Mucosa of stomach (tissue), 1 donor: ENCODE results near the gene MSTO1.
"Not testable (repeated sequence)": the region's sequence is repeated elsewhere in the genome, so short reads cannot be mapped to it uniquely, and the experiment has no call there.

Experiments used
- H3K27me3 ChIP-seq: one replicate; pipeline ENCODE4 v1.7.0; 2013; ENCODE audit warnings: mild to moderate bottlenecking, low read length; ENCODE audit not compliant: control insufficient read depth, insufficient read depth
- H3K36me3 ChIP-seq: one replicate; pipeline ENCODE4 v1.7.0; 2013; ENCODE audit warnings: low read length; ENCODE audit not compliant: control insufficient read depth, insufficient read depth
- H3K4me1 ChIP-seq: one replicate; pipeline ENCODE4 v1.7.0; 2013; ENCODE audit warnings: mild to moderate bottlenecking, low read length; ENCODE audit not compliant: control insufficient read depth, insufficient read depth
- H3K4me3 ChIP-seq: one replicate; pipeline ENCODE4 v1.7.0; 2013; ENCODE audit warnings: low read length
- H3K9ac ChIP-seq: one replicate; pipeline ENCODE4 v1.7.0; 2013; ENCODE audit warnings: mild to moderate bottlenecking, low read length, moderate library complexity
- H3K9me3 ChIP-seq: one replicate; pipeline ENCODE4 v1.7.0; 2013; ENCODE audit warnings: mild to moderate bottlenecking, low read length, moderate library complexity; ENCODE audit not compliant: control insufficient read depth
- donor health status: Pancreatic carcinoma.

Gene MSTO1

GRCh38 chr1:155636397-155637153, 26.6 kb downstream of the MSTO1 start:
- peaks cover 4% of the 10 kb centered on the region for H3K4me1 ChIP-seq
- no peaks in the 10 kb centered on the region for H3K36me3 ChIP-seq
- no peaks in the 10 kb centered on the region for H3K27me3 ChIP-seq
- H3K9me3 ChIP-seq = no peaks in the 10 kb centered on the region
- no peak overlapping the region for H3K4me3 ChIP-seq
- no peak overlapping the region for H3K9ac ChIP-seq

GRCh38 chr1:155640367-155640766, 30.3 kb downstream of the MSTO1 start:
- Histone ChIP-seq H3K27me3 (no peaks in the 10 kb centered on the region), H3K9me3 (no peaks in the 10 kb centered on the region), H3K9ac (no peak overlapping the region), H3K4me3 (no peak overlapping the region), H3K4me1 (peaks cover 4% of the 10 kb centered on the region), H3K36me3 (no peaks in the 10 kb centered on the region)

- not testable (repeated sequence) for H3K4me1 ChIP-seq, H3K4me3 ChIP-seq, H3K9me3 ChIP-seq, H3K36me3 ChIP-seq, H3K9ac ChIP-seq, H3K27me3 ChIP-seq
Measured at GRCh38 chr1:155642559-155643180, 32.7 kb downstream of the MSTO1 start.

GRCh38 chr1:155643230-155643629, 33.2 kb downstream of the MSTO1 start:
- no peaks in the 10 kb centered on the region for H3K27me3 ChIP-seq
- no peaks in the 10 kb centered on the region for H3K36me3 ChIP-seq
- no peaks in the 10 kb centered on the region for H3K9me3 ChIP-seq
- peaks cover 2% of the 10 kb centered on the region for H3K4me1 ChIP-seq
- no peak overlapping the region for H3K4me3 ChIP-seq
- H3K9ac ChIP-seq = no peak overlapping the region

- Histone ChIP-seq H3K9me3 (no peaks in the 10 kb centered on the region), H3K9ac (no peak overlapping the region)
Measured at GRCh38 chr1:155645034-155645598, 35.1 kb downstream of the MSTO1 start.

GRCh38 chr1:155645648-155646047, 35.6 kb downstream of the MSTO1 start:
- H3K36me3 ChIP-seq = no peaks in the 10 kb centered on the region
- H3K9me3 ChIP-seq = no peaks in the 10 kb centered on the region
- H3K4me3 ChIP-seq = no peak overlapping the region
- H3K4me1 ChIP-seq = peaks cover 4% of the 10 kb centered on the region
- no peaks in the 10 kb centered on the region for H3K27me3 ChIP-seq
- no peak overlapping the region for H3K9ac ChIP-seq

More at GRCh38 chr1:155645034-155645598, 35.1 kb downstream of the MSTO1 start:
- Histone ChIP-seq H3K4me3 (no peak overlapping the region), H3K4me1 (peaks cover 3% of the 10 kb centered on the region), H3K36me3 (no peaks in the 10 kb centered on the region), H3K27me3 (no peaks in the 10 kb centered on the region)

GRCh38 chr1:155646307-155646706, 36.3 kb downstream of the MSTO1 start:
- H3K36me3 ChIP-seq = no peaks in the 10 kb centered on the region
- H3K27me3 ChIP-seq = no peaks in the 10 kb centered on the region
- H3K9ac ChIP-seq = no peak overlapping the region
- H3K4me3 ChIP-seq = no peak overlapping the region
- peaks cover 9% of the 10 kb centered on the region for H3K4me1 ChIP-seq
- H3K9me3 ChIP-seq = no peaks in the 10 kb centered on the region

- H3K4me1 ChIP-seq = peaks cover 19% of the 10 kb centered on the region
- no peaks in the 10 kb centered on the region for H3K36me3 ChIP-seq
- no peak overlapping the region for H3K4me3 ChIP-seq
- no peaks in the 10 kb centered on the region for H3K27me3 ChIP-seq
- no peak overlapping the region for H3K9ac ChIP-seq
- no peaks in the 10 kb centered on the region for H3K9me3 ChIP-seq
Measured at GRCh38 chr1:155648207-155649147, 38.5 kb downstream of the MSTO1 start.

GRCh38 chr1:155649676-155650075, 39.7 kb downstream of the MSTO1 start:
- Histone ChIP-seq H3K27me3 (no peaks in the 10 kb centered on the region), H3K4me1 (peaks cover 19% of the 10 kb centered on the region), H3K36me3 (no peaks in the 10 kb centered on the region), H3K9ac (no peak overlapping the region), H3K9me3 (no peaks in the 10 kb centered on the region), H3K4me3 (no peak overlapping the region)

- H3K4me1 ChIP-seq = peaks cover 19% of the 10 kb centered on the region
- no peak overlapping the region for H3K9ac ChIP-seq
- no peaks in the 10 kb centered on the region for H3K9me3 ChIP-seq
- no peak overlapping the region for H3K4me3 ChIP-seq
- no peaks in the 10 kb centered on the region for H3K27me3 ChIP-seq
- no peaks in the 10 kb centered on the region for H3K36me3 ChIP-seq
Measured at GRCh38 chr1:155650231-155650757, 40.3 kb downstream of the MSTO1 start.

- no peaks in the 10 kb centered on the region for H3K36me3 ChIP-seq
- no peaks in the 10 kb centered on the region for H3K9me3 ChIP-seq
- H3K4me3 ChIP-seq = no peak overlapping the region
- H3K9ac ChIP-seq = no peak overlapping the region
- H3K4me1 ChIP-seq = peaks cover 19% of the 10 kb centered on the region
- no peaks in the 10 kb centered on the region for H3K27me3 ChIP-seq
Measured at GRCh38 chr1:155651861-155652661, 42.0 kb downstream of the MSTO1 start.
